Mesendoderm (in vitro differentiated cells): ENCODE measurements around the gene AP3S2.
"Not testable (repeated sequence)": the region's sequence is repeated elsewhere in the genome, so short reads cannot be mapped to it uniquely, and the experiment has no call there.

ENCODE experiments used
- DNase-seq: peaks from one replicate; pipeline ENCODE4 v3.0.0; 2013
- H2AK5ac ChIP-seq: 2 replicates; pipeline ENCODE4 v1.6.1; 2013; ENCODE audit warnings: low read length, inconsistent platforms
- H2BK120ac ChIP-seq: 2 replicates; pipeline ENCODE4 v1.6.1; 2013; ENCODE audit warnings: low read depth, mild to moderate bottlenecking, low read length, moderate library complexity, mixed read lengths
- H2BK15ac ChIP-seq: replicated peaks from 2 replicates; pipeline ENCODE4 v1.6.1; 2013; ENCODE audit warnings: low read depth, mild to moderate bottlenecking, moderate library complexity
- H2BK5ac ChIP-seq: 2 replicates; pipeline ENCODE4 v1.6.1; 2013; ENCODE audit warnings: low read length, inconsistent platforms
- H3K18ac ChIP-seq: 2 replicates; pipeline ENCODE4 v1.6.1; 2013; ENCODE audit warnings: mild to moderate bottlenecking, low read length, mixed read lengths
- H3K23ac ChIP-seq: one replicate; pipeline ENCODE4 v1.6.1; 2013; ENCODE audit warnings: low read length
- H3K27ac ChIP-seq: 2 replicates; pipeline ENCODE4 v1.5.1; 2013; ENCODE audit warnings: low read depth, mild to moderate bottlenecking, inconsistent platforms, low read length, moderate library complexity
- H3K27me3 ChIP-seq: 2 replicates; pipeline ENCODE4 v1.6.1; 2013; ENCODE audit warnings: low read length, control low read depth, mild to moderate bottlenecking, inconsistent platforms; ENCODE audit not compliant: insufficient read depth, poor library complexity
- H3K36me3 ChIP-seq: 2 replicates; pipeline ENCODE4 v1.6.1; 2013; ENCODE audit warnings: low read length, inconsistent platforms; ENCODE audit not compliant: control insufficient read depth, insufficient read depth
- H3K4ac ChIP-seq: one replicate; pipeline ENCODE4 v1.6.1; 2013; ENCODE audit warnings: low read depth, mild to moderate bottlenecking, low read length, moderate library complexity
- H3K4me1 ChIP-seq: 2 replicates; pipeline ENCODE4 v1.6.1; 2013; ENCODE audit warnings: low read depth, low read length, inconsistent platforms; ENCODE audit not compliant: control insufficient read depth
- H3K4me2 ChIP-seq: 2 replicates; pipeline ENCODE4 v1.6.1; 2013; ENCODE audit warnings: low read length
- H3K4me3 ChIP-seq: 2 replicates; pipeline ENCODE4 v1.5.1; 2013; ENCODE audit warnings: mild to moderate bottlenecking, low read length
- H3K56ac ChIP-seq: one replicate; pipeline ENCODE4 v1.6.1; 2013; ENCODE audit warnings: low read length
- H3K79me1 ChIP-seq: 2 replicates; pipeline ENCODE4 v1.6.1; 2013; ENCODE audit warnings: low read length, inconsistent platforms
- H3K79me2 ChIP-seq: 2 replicates; pipeline ENCODE4 v1.6.1; 2013; ENCODE audit warnings: mild to moderate bottlenecking, low read length; ENCODE audit not compliant: control insufficient read depth, insufficient read depth
- H3K9ac ChIP-seq: 2 replicates; pipeline ENCODE4 v1.6.1; 2013; ENCODE audit warnings: low read length, inconsistent platforms
- H4K5ac ChIP-seq: one replicate; pipeline ENCODE4 v1.6.1; 2013; ENCODE audit warnings: low read length
- H4K8ac ChIP-seq: one replicate; pipeline ENCODE4 v1.6.1; 2013; ENCODE audit warnings: low read depth, mild to moderate bottlenecking, control low read depth, low read length, moderate library complexity
- WGBS: extraction: QIAGEN DNeasy Blood & Tissue Kit; methylation state at CpG from one replicate; pipeline ENCODE4 v1.1.7; 2013; ENCODE audit warnings: low lambda C conversion rate, missing lambda C conversion rate; ENCODE audit not compliant: insufficient coverage; ENCODE audit errors: extremely low coverage; 5-methylcytosine and 5-hydroxymethylcytosine counted together

The AP3S2 gene

GRCh38 chr15:89836267-89837133 is 57.3 kb downstream of the AP3S2 start:
- peak overlapping the region; percentile 55 for H3K27ac ChIP-seq

GRCh38 chr15:89835176-89835564 is 58.6 kb downstream of the AP3S2 start:
- Histone ChIP-seq H4K5ac (no peak overlapping the region), H2AK5ac (no peak overlapping the region), H3K79me1 (no peaks in the 10 kb centered on the region), H3K79me2 (no peaks in the 10 kb centered on the region), H4K8ac (no peak overlapping the region), H3K4me1 (peaks cover 3% of the 10 kb centered on the region), H2BK120ac (no peak overlapping the region), H3K18ac (no peak overlapping the region), H3K4ac (no peak overlapping the region), H3K27me3 (no peaks in the 10 kb centered on the region), H3K23ac (no peak overlapping the region), H3K27ac (no peak overlapping the region), H3K36me3 (peaks cover 5% of the 10 kb centered on the region), H2BK5ac (no peak overlapping the region), H3K56ac (no peak overlapping the region), H3K4me2 (no peak overlapping the region), H3K9ac (no peak overlapping the region), H2BK15ac (no peak overlapping the region), H3K4me3 (no peak overlapping the region)
- DNase-seq = no peak
- no CpG with 5 or more reads among the region's 5 CpGs for WGBS

More at GRCh38 chr15:89836267-89837133, 57.3 kb downstream of the AP3S2 start:
- Histone ChIP-seq H3K4me3 (no peak overlapping the region), H3K27me3 (no peaks in the 10 kb centered on the region), H3K9ac (no peak overlapping the region), H3K23ac (no peak overlapping the region), H3K4me2 (no peak overlapping the region), H3K36me3 (peaks cover 5% of the 10 kb centered on the region), H4K5ac (no peak overlapping the region), H3K4ac (no peak overlapping the region), H2AK5ac (no peak overlapping the region), H3K56ac (no peak overlapping the region), H4K8ac (no peak overlapping the region), H2BK5ac (no peak overlapping the region), H3K4me1 (peaks cover 3% of the 10 kb centered on the region), H3K18ac (no peak overlapping the region), H2BK120ac (no peak overlapping the region), H2BK15ac (no peak overlapping the region), H3K79me2 (no peaks in the 10 kb centered on the region), H3K79me1 (no peaks in the 10 kb centered on the region)
- peak; percentile 71 for DNase-seq
- WGBS = no CpG with 5 or more reads among the region's 11 CpGs

- H2BK15ac ChIP-seq, H3K27ac ChIP-seq, H3K9ac ChIP-seq, H3K4me1 ChIP-seq, H2BK120ac ChIP-seq, H3K4me3 ChIP-seq, H3K18ac ChIP-seq, H3K4me2 ChIP-seq, H3K79me1 ChIP-seq, H2AK5ac ChIP-seq, H4K5ac ChIP-seq, H3K23ac ChIP-seq, DNase-seq, H2BK5ac ChIP-seq, H4K8ac ChIP-seq, H3K4ac ChIP-seq, H3K27me3 ChIP-seq, H3K79me2 ChIP-seq, H3K36me3 ChIP-seq, H3K56ac ChIP-seq: not testable (repeated sequence)
- no CpG with 5 or more reads among the region's 9 CpGs for WGBS
These were observed 59.2 kb downstream of the AP3S2 start for GRCh38 chr15:89834465-89835175.

GRCh38 chr15:89833966-89834365 is 59.8 kb downstream of the AP3S2 start:
- Histone ChIP-seq H3K23ac (no peak overlapping the region), H3K79me1 (no peaks in the 10 kb centered on the region), H3K36me3 (peaks cover 5% of the 10 kb centered on the region)

GRCh38 chr15:89830639-89831038 is 63.2 kb downstream of the AP3S2 start:
- Histone ChIP-seq H4K8ac (no peak overlapping the region), H3K23ac (no peak overlapping the region), H2AK5ac (no peak overlapping the region), H3K27me3 (no peaks in the 10 kb centered on the region), H3K18ac (no peak overlapping the region), H2BK15ac (no peak overlapping the region), H2BK5ac (no peak overlapping the region), H3K4me3 (no peak overlapping the region), H3K4ac (no peak overlapping the region), H3K9ac (no peak overlapping the region), H3K4me2 (no peak overlapping the region), H3K36me3 (peaks cover 5% of the 10 kb centered on the region), H3K27ac (no peak overlapping the region), H3K56ac (no peak overlapping the region), H3K79me2 (no peaks in the 10 kb centered on the region), H2BK120ac (no peak overlapping the region), H3K4me1 (no peaks in the 10 kb centered on the region), H3K79me1 (no peaks in the 10 kb centered on the region), H4K5ac (no peak overlapping the region)
- DNase-seq = no peak
- no CpG with 5 or more reads among the region's 12 CpGs for WGBS

More at GRCh38 chr15:89833966-89834365, 59.8 kb downstream of the AP3S2 start:
- Histone ChIP-seq H3K4me3 (no peak overlapping the region), H3K79me2 (no peaks in the 10 kb centered on the region), H3K18ac (no peak overlapping the region), H2BK5ac (no peak overlapping the region), H2AK5ac (no peak overlapping the region), H3K4me2 (no peak overlapping the region), H3K56ac (no peak overlapping the region), H2BK120ac (no peak overlapping the region), H3K4ac (no peak overlapping the region), H3K4me1 (peaks cover 3% of the 10 kb centered on the region), H3K27ac (no peak overlapping the region), H4K8ac (no peak overlapping the region), H3K9ac (no peak overlapping the region), H3K27me3 (no peaks in the 10 kb centered on the region), H4K5ac (no peak overlapping the region), H2BK15ac (no peak overlapping the region)
- no CpG with 5 or more reads among the region's 7 CpGs for WGBS
- no peak for DNase-seq
